Stromal cell of bone marrow (primary cell): ENCODE measurements around the gene TNFSF9.

Experiments used
- DNase-seq: peaks from one replicate; pipeline ENCODE4 v3.0.0-alpha.2; 2012; ENCODE audit warnings: low read depth

The TNFSF9 gene, protein sequence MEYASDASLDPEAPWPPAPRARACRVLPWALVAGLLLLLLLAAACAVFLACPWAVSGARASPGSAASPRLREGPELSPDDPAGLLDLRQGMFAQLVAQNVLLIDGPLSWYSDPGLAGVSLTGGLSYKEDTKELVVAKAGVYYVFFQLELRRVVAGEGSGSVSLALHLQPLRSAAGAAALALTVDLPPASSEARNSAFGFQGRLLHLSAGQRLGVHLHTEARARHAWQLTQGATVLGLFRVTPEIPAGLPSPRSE

DNA sequence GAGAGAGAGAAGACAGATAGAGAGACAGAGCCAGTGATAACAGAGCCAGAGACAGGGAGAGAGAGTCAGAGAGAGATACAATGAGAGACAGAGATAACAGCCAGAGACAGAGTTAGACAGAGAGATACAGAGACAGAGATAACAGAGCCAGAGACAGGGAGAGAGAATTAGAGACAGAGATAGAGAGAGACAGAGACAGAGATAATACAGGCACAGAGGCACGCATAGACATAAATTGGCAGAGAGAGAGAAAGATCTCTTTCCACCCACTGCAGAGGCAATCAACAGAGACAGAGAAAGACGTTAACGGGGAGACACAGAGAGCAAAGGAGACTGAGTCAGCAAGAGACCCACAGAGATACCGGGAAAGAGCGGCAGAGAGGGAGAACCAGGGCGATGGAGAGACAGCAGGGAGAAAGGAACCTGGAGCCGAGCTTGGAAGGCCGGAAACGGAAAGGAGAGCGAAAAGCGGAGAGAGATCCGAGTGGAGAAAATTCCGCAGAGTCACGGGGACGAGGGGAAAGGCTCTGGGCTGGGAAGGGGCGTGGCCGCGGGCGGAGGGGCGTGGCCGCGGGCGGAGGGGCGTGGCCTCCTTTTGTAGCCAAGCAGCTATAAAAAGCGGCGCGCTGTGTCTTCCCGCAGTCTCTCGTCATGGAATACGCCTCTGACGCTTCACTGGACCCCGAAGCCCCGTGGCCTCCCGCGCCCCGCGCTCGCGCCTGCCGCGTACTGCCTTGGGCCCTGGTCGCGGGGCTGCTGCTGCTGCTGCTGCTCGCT, at the start of gene TNFSF9:
Gene TNFSF9 (plus strand): TSS at position 641 of the 777 bp plus-strand sequence. CDS start 11 bp downstream, at position 652.
- peak; percentile 79 for DNase-seq

DNA sequence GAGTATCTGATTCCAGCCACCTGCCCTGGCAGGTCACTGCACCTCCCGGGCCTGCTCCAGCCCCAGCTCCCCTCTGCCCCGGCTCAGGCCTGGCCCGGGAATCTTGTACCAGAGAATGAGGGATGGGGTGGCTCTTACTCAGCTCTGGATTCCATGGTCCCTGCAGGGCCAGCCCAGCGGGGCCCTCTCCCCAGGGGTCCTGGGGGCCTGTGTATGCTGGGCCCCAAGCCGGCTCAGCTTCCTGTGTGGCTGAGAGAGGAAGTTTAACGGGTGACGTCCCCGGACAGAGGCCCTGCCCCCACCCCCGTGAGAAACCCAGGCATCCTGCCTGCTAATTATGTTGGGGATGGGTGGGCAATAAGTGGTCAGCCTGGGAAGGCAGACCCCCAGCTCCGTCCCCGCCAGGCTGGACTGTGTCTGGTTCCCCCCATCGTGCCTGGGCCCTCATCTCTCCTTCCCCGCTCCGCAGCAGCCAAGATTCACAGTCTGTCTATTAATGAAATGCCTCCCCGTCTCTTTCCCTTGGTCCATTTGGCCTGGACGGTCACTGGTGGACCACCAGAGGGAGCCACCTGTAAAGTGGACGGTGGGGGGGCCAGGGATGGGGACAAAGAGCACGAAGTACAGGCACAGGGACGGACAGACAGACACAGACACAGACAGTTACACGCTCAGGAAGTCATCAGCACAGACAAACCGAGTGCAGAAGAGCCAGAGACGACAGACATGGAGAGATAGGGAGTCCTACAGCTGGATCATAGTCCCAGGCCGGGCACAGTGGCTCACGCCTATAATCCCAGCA, 49.1 kb upstream of the TNFSF9 start, which contains the start of gene DENND1C:
Gene DENND1C (minus strand): TSS at position 247 of the 802 bp plus-strand sequence. CDS start 92 bp downstream, at position 155.
- no peak for DNase-seq

DNA sequence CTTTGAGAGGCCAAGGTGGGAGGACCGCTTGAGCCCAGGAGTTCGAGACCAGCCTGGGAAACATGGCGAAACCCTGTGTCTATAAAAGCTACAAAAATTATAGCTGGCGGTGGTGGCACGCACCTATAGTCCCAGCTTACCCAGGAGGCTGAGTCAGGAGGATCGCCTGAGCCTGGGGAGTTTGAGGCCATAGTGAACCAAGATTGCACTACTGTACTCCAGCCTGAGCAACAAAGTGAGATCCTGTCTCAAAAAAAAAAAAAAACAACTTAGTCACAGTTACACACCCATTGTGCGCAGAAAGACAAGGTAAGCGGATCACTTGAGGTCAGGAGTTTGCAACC, 48.5 kb upstream of the TNFSF9 start:
- no peak for DNase-seq

DNA sequence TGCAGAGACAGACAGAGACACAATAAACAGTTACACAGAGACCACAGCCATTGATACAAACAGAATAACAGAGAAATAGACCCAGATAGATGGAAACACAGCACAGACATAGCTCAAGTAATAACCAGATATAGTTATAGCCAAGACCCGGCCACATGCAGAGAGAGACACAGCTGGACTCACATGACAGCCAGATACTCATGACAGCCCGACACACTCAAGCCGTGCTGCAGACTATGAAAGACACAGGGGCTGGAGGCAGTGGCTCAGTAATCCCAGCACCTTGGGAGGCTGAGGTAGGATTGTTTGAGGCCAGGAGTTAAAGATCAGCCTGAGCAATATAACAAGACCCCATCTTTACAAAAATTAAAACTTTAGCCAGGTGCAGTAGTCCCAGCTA, 47.6 kb upstream of the TNFSF9 start:
- no peak for DNase-seq

DNA sequence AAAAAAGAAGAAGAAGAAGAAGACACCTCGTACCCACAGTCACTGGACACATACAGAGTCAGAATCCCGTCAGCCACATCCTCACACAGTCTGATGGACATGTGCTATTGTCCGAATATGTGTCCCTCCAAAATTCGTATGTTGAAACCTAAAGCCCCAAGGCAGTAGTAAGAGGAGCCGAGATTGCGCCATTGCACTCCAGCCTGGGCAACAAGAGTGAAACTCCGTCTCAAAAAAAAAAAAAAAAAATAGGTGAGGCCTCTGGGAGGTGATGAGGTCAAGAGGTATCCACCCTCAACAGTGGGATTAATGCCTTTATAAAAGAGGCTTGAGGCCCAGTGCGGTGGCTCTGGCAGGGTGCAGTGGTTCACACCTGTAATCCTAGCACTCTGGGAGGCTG, 46.6 kb upstream of the TNFSF9 start:
- no peak for DNase-seq

DNA sequence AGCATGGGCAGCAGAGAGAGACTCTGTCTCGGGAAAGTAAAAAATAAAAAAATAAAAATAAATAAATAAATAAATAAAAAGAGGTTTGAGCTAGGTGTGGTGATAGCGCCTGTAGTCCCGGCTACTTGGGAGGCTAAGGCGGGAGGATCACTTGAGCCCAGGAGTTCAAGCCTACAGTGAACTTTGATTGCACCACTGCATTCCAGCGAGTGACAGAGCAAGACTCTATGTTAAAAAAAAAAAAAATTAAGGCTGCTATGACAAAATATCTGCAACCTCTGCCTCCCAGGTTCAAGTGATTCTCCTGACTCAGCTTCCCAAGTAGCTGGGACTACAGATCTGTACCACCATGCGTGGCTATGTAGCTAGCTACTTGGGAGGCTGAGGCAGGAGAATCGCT, 46.0 kb upstream of the TNFSF9 start:
- DNase-seq, result no peak

DNA sequence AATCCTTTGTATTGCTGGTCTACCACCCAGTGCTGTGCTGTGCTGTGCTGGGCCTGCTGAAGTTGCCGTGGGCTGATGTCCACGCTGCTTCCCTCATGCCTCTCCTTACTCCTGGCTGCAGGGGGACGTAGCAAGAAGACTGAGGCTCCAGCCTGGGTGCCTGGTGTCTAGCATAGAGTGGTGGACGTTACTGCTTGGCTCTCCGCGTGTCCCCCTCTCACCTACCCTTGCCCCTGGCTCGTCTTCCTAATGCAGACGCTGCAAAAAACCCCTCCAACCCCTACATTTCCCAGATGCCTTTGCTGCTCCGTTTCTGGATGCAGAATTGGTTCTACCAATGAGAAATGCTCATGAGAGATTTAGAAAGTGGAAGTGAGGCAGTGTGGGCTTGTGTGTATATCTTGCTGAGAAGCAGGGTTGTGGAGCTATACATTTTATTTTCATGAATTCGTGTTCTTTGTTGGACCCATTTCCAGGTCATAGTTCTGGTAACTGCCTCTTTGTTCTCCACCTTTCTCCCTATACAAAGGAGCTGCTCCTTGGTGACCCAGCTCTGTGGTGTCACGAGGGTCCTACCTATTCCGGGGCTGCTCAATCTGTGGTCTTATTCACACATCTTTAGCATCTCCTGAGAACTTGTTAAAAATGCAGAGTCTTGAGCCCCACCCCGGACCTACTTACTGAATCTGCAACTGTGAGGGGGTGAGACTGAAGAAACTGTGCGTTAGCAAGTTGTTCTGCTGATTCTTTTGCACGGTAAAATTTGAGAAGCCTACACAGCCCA, 41.4 kb upstream of the TNFSF9 start:
- no peak for DNase-seq

DNA sequence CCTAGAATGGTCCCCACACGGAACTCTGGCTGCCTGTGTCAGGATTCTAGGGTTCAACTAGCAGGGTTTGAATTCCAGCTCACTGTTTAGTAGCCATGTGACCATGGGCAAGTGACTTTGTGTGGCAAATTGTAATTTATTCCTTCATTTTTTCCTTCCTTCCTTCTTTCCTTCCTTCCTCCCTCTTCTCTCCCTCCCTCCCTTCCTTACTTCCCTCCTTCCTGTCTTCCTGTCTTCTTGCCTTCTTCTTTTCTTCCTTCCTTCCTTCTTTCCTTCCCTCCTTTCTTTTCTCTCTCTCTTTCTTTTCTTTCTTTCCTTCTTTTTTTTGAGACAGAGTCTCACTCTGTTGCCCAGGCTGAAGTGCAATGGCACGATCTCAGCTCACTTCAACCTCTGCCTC, 40.7 kb upstream of the TNFSF9 start:
- DNase-seq, result no peak

DNA sequence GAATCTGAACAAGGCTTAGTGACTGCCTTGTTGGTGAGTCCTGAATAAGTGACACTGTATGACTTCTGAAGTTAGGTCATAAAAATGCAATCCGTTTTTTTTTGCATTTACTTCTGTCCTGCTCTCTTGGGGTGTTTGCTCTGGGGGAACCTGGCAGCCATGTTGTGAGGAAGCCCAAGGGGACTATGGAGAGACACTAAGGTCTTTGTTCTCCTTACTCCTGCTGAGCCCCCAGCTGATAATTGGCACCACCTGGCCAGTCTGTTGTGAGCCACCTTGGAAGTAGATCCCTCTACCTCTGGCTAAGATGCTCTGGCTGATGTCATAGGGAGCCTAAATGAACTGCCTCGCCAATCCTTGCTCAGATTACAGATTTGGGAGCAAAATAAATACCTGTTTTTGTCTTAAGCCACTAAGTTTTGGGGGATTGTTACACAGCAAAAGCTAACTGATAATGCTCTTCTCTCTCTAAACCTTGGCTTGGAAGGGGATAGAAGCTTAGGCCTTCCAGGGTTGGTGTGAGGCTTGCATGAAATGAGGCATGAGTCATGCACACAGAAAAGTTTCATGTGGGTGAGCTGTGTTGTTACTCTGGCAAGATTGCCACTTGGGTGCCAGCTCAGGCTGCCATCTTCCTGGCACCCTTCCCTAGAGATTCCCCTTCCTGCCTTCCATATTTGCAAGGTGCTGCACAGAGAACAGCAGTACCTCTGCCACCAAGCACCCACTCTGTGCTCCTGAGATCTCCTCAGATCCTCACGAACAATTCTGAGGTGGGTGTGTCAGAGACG, 38.8 kb upstream of the TNFSF9 start:
- DNase-seq, result no peak

DNA sequence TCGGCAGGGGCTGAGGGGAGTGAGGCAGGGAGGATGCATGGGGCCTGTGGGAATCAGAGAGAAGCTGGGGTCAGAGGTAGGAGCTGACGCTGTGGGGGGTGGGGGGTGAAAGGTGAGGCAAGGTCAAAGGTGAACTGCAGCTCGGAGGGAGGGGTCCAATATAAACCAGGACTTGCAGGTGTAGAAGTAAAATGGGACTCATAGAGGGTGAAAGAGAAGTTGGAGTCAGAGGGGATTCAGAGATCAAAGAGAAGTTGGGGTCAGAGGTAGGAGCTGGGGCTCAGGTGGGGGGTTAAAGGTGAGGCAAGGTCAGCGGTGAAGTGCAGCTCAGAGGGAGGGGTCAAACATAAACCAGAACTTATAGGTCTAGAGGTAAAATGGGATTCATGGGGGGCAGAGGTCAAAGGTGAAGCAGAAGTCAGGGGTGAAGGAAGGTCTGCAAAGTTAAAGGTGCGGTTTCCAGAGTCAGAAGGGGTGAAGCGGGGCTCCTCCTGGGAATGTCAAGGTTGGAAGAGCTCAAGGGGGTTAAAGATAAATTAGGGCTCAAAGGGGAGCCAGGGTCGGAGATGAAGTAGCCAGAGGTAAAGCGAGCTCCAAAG, 36.3 kb upstream of the TNFSF9 start:
- DNase-seq, result no peak

DNA sequence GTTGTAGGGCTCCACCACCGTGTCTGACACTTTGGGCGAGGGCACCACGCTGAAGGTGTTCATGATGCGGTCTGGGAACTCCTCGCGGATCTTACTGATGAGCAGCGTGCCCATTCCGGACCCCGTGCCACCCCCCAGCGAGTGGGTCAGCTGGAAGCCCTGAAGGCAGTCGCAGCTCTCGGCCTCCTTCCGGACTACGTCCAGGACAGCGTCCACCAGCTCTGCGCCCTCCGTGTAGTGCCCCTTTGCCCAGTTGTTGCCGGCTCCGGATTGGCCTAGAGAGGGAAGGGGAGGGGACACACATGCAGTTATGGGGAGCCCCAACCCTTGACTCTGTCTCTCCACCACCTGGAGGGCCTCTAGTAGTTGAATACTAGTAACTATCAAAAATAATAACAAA, 34.9 kb upstream of the TNFSF9 start:
- DNase-seq, result no peak

DNA sequence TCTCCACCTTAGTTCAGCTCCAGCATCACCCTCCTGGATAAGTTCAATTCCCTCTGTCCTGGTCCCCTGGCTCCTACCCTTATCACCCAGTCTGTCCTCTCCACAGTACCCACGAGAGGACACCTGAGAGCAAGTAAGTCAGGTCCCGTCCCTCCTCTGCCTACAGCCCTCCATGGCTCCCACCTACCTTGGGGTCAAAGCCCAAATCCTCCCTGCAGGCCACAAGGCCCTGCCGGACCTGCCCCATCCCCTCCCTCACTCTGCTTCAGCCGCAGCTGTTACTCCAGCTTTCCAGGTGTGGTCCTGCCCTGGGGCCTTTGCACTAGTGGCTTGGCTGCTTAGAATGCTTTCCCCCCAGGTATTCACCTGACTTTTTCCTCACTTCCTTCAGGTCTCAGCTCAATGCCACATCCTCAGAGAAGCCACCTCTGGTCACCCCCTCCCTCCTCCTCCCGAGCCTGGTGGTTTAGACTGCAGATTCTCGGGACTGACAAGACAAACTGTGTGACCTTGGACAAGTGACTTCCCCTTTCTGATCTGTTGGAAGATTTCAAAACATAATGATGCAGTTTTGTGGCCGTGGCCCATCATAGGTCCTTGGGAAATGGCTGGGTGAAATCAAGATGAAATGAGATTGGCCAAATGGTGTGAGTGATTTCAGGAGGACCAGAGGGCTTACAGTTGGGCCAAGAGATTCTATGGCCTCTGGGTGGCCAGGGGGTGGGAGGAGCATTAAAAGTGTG, 32.4 kb upstream of the TNFSF9 start:
- no peak for DNase-seq

DNA sequence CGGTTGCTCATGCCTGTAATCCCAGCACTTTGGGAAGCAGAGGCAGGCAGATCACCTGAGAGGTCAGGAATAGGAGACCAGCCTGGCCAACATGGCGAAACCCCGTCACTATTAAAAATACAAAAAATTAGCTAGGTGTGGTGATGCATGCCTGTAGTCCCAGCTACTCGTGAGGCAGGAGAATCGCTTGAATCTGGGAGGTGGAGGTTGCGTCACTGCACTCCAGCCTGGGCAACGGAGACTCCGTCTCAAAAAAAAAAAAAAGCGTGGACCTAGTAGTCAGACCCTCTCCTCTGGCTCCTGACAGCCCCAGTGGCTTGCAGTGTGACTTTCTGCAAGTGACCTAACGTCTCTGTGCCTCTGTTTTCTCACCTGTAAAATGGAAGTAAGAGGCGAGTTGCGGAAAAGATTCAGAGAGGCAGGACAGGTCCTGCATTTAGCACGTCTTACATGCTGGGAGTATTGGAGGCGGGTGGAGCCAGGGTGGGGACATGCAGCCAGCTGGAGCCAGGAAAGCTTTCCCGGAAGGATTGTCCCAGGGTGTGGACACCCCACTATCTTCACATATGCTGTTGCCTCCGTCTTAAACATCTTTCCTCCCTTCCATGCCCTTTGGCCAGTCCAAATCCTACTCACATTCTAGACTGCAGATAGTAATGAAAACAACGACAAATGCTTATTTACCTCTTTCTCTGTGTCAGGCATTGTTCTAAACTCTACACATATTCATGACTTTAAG, 31.6 kb upstream of the TNFSF9 start:
- no peak for DNase-seq

DNA sequence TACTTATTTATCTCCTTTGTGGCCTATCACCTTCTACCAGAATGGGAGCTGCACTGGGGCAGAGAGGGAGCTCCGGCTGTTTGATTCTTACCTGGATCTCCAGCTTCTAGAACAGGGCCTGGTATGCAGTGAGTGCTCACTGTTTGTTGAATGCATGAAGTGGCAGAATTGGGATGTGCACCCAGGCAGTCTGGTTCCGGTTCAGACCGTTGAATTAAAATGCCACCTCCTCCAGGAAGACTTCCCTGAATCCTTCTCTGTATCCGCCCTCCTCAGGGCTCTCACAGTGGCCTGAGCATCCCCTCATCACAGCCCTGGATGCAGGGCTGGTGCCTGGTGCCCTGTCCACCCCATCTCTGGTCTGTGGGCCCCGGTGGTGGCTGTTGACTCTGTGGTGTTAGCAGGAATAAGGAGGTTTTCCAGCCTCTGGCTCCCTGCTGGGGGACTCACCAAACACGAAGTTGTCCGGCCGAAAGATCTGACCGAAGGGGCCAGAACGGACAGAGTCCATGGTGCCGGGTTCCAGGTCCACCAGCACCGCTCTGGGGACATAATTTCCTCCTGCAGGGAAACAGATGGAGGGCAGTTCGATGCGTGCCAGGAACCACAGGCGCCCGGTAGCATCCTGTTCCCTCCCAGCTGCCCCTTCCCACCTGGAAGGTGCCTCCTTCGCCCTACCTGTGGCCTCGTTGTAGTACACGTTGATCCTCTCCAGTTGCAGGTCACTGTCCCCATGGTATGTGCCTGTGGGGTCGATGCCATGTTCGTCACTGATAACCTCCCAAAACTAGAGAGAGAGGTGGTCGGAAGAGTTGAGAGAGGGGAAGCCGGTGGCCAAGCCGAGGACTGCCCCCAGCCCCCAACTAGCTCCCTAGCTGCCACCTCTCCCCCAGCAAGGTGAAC, 29.7 kb upstream of the TNFSF9 start:
- DNase-seq, result no peak

DNA sequence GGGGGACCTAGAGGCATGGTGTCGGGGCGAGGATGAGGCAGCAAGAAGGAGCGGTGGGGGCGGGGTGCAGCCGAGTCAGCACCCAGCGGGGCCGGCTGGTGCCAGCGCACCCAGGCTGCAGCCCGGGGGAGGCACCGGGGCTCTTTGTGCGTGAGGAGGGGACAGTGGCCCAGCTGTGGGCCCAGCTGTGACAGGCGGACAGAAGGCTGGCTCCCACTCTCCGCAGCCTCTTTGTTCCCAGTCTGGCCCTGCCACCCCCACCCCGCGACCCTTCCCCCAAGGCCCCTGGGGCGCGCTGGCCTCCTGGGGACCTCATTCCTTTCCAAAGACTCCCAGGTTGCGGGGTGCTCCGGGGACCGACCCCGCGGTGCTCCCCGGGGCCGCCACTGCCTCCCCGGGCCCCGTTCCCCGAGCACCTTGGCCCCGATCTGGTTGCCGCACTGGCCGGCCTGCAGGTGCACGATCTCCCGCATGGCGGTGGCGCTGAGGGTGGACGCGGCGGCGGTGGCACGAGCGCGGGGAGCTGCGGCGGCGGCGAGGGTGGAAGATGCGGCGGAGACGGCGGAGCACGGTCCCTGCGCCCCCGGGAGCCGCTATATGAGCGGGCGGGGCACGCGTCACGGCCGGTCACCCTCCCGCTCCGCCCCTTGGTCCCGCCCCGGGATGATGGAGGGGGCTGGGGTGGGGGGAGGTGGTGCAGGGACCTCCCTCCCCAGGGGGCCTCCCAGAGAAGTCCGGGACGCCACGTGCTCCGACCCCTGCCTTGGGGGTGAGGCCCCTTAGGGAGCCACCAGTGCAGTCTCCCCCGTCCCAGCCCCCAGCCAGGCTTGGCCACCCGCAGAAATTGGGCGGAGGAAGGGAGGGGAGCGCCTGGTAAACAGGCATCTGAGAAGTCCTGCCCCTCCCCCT, 28.8 kb upstream of the TNFSF9 start, which contains the start of gene TUBB4A:
Gene TUBB4A (minus strand): TSS at position 570 of the 909 bp plus-strand sequence. CDS start 97 bp downstream, at position 473.
- DNase-seq, result no peak

DNA sequence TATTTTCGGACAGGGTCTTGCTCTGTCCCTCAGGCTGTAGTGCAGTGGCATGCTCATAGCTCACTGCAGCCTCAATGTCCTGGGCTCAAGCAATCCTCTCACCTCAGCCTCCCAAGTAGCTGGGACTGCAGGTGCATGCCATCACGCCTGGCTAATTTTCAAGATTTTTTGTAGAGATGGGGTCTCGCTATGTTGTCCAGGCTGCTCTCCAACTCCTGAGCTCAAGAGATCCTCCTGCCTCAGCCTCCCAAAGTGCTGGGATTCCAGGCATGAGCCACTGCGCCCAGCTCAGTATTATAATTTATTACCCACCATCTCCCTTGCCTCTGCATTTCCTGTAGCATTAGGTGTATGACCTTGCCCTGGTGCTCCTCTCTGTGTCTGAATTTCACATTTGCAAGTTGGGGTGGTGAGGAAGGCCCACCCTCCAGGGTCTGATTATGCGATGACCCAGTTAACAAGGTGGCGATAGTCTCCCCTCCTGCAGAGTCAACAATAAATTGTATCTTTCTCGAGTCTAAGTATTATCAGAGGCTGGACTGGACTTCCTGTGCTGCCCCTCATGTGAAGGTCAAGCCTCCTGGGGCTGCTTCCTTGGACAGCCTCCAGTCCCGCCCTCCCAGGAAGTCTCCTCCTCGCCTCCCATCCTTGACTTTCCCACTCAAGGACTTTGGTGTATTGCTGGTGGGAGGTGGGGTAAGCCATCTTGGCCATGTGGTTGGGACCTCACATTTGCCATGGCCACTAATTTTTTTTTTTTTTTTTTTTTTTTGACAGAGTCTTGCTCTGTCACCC, 27.2 kb upstream of the TNFSF9 start:
- DNase-seq, result no peak
